ENCODE results near the gene UBAP1. TPM values are rescaled to one million over a fixed set of nuclear protein-coding genes. Genes with fewer than 3 reads are reported as not detected.
"Not testable (repeated sequence)": the region's sequence is repeated elsewhere in the genome, so short reads cannot be mapped to it uniquely, and the experiment has no call there.

UBAP1 gene
- 45.6 and 47.6 TPM in 2 replicates for total RNA-seq
- long read RNA-seq, transcript UBAP1-201 (7 exons, 2,735 nt) = major isoform, 212 of 264 reads
- long read RNA-seq, transcript UBAP1-204 (6 exons, 2,029 nt) = minor isoform, 10 of 264 reads
- long read RNA-seq, partial matches to known transcripts = 9 of 264 reads
- long read RNA-seq, other reads (novel, unspliced or antisense) = 30 of 264 reads

- TF ChIP-seq CTCF (IDR thresholded peaks at IDR 0.05; ENCODE audit: unreplicated experiment) = peak; percentile 5
- H3K27ac Mint-ChIP-seq = peak within 1 kb of the TSS; percentile 97
- H3K4me1 Mint-ChIP-seq (ENCODE audit: low read depth) = peaks cover 10% of the 10 kb centered on the region
- H3K27me3 Mint-ChIP-seq = no peaks in the 10 kb centered on the region
- H3K4me3 Mint-ChIP-seq (ENCODE audit: low read depth) = peak within 1 kb of the TSS; percentile 94
- H3K36me3 Mint-ChIP-seq (ENCODE audit: insufficient read depth) = peaks cover 2% of the 10 kb centered on the region
- H3K9me3 Mint-ChIP-seq (ENCODE audit: low read depth) = no peaks in the 10 kb centered on the region
- peak; percentile 92 for DNase-seq (ENCODE audit: low spot score, unreplicated experiment)
Observed at GRCh38 chr9:34178436-34179212, at the start of gene UBAP1. TSS of gene UBAP1 (plus strand) at chr9:34179043. CDS start at chr9:34220915, 41,872 bp downstream.

GRCh38 chr9:34131571-34131970 lies 47.3 kb upstream of the UBAP1 start:
- DNase-seq (ENCODE audit: low spot score, unreplicated experiment) = no peak
- H3K36me3 Mint-ChIP-seq (ENCODE audit: insufficient read depth) = no peaks in the 10 kb centered on the region
- no peaks in the 10 kb centered on the region for H3K27me3 Mint-ChIP-seq
- no peak overlapping the region for H3K4me3 Mint-ChIP-seq (ENCODE audit: low read depth)
- TF ChIP-seq CTCF (IDR thresholded peaks at IDR 0.05; ENCODE audit: unreplicated experiment) = no peak
- no peaks in the 10 kb centered on the region for H3K9me3 Mint-ChIP-seq (ENCODE audit: low read depth)
- H3K27ac Mint-ChIP-seq = no peak overlapping the region
- peaks cover 3% of the 10 kb centered on the region for H3K4me1 Mint-ChIP-seq (ENCODE audit: low read depth)

- Mint-ChIP-seq H3K9me3 (ENCODE audit: low read depth) (no peaks in the 10 kb centered on the region), H3K27me3 (no peaks in the 10 kb centered on the region), H3K4me1 (ENCODE audit: low read depth) (no peaks in the 10 kb centered on the region), H3K36me3 (ENCODE audit: insufficient read depth) (no peaks in the 10 kb centered on the region), H3K4me3 (ENCODE audit: low read depth) (no peak overlapping the region), H3K27ac (no peak overlapping the region)
- no peak for DNase-seq (ENCODE audit: low spot score, unreplicated experiment)
- TF ChIP-seq CTCF (IDR thresholded peaks at IDR 0.05; ENCODE audit: unreplicated experiment) = no peak
Observed at GRCh38 chr9:34133436-34133949, 45.4 kb upstream of the UBAP1 start.

- Mint-ChIP-seq H3K4me1 (ENCODE audit: low read depth) (no peaks in the 10 kb centered on the region), H3K9me3 (ENCODE audit: low read depth) (no peaks in the 10 kb centered on the region), H3K27me3 (no peaks in the 10 kb centered on the region), H3K36me3 (ENCODE audit: insufficient read depth) (no peaks in the 10 kb centered on the region), H3K4me3 (ENCODE audit: low read depth) (no peak overlapping the region), H3K27ac (no peak overlapping the region)
- TF ChIP-seq CTCF (IDR thresholded peaks at IDR 0.05; ENCODE audit: unreplicated experiment) = no peak
- DNase-seq (ENCODE audit: low spot score, unreplicated experiment) = no peak
Observed at GRCh38 chr9:34134521-34134920, 44.3 kb upstream of the UBAP1 start.

- not testable (repeated sequence) for H3K4me1 Mint-ChIP-seq (ENCODE audit: low read depth); H3K4me3 Mint-ChIP-seq (ENCODE audit: low read depth); DNase-seq (ENCODE audit: low spot score, unreplicated experiment)
Observed at GRCh38 chr9:34138644-34139043, 40.2 kb upstream of the UBAP1 start.

More at GRCh38 chr9:34138644-34139043, 40.2 kb upstream of the UBAP1 start:
- H3K36me3 Mint-ChIP-seq (ENCODE audit: insufficient read depth); H3K9me3 Mint-ChIP-seq (ENCODE audit: low read depth); H3K27ac Mint-ChIP-seq; H3K27me3 Mint-ChIP-seq: not testable (repeated sequence)

Measured in progenitor cell of endocrine pancreas (in vitro differentiated cells).